Heart right ventricle (tissue), 16 donors: Measurements from ENCODE around the gene CNTNAP1. TPM values are rescaled to one million over a fixed set of nuclear protein-coding genes. Genes with fewer than 3 reads are reported as not detected.
"Not testable (repeated sequence)": the region's sequence is repeated elsewhere in the genome, so short reads cannot be mapped to it uniquely, and the experiment has no call there.

Experiments
- ATAC-seq, 8 donors: fragments of 200-7000 bp; cut with Tn5 transposase; one replicate each; pipeline ENCODE4 v1.9.1; 2020; ENCODE audit warnings: mild to moderate bottlenecking in 8 of 8, moderate library complexity in 8 of 8, moderate number of reproducible peaks in 1 of 8
- DNase-seq, 2 donors: peaks; one replicate each; pipeline ENCODE4 v3.0.0-alpha.2; 2020
- H3K27ac ChIP-seq, 10 donors: fragments of 200-600 bp; sonication (generic) in 2 of 10; one replicate each; pipeline versions ENCODE4 v1.5.0 to v1.8.0; 2020 to 2022; ENCODE audit warnings: mild to moderate bottlenecking in 3 of 10
- H3K27me3 ChIP-seq, 7 donors: fragments of 200-600 bp; one replicate each; pipeline ENCODE4 v1.8.0; 2021 to 2022; ENCODE audit warnings: mild to moderate bottlenecking in 2 of 7
- H3K36me3 ChIP-seq, 9 donors: fragments of 200-600 bp; sonication (generic) in 1 of 9; one replicate each; pipeline versions ENCODE4 v1.5.0 to v1.8.0; 2020 to 2022; ENCODE audit warnings: mild to moderate bottlenecking in 2 of 9
- H3K4me1 ChIP-seq, 9 donors: fragments of 200-600 bp; sonication (generic) in 1 of 9; one replicate each; pipeline versions ENCODE4 v1.5.0 to v1.8.0; 2020 to 2022; ENCODE audit warnings: mild to moderate bottlenecking in 4 of 9
- H3K4me3 ChIP-seq, 10 donors: fragments of 200-600 bp; sonication (generic) in 2 of 10; one replicate each; pipeline versions ENCODE4 v1.5.0 to v1.8.0; 2020 to 2022; ENCODE audit warnings: mild to moderate bottlenecking in 7 of 10, moderate library complexity in 2 of 10
- H3K9me3 ChIP-seq, 11 donors: fragments of 200-600 bp in 10 of 11; sonication (generic) in 2 of 11; one replicate each; pipeline versions ENCODE4 v1.5.0 to v1.8.0; 2013 to 2022; ENCODE audit warnings: mild to moderate bottlenecking in 2 of 11, control low read depth in 1 of 11, moderate library complexity in 1 of 11
- WGBS, 2 donors: extraction: QIAGEN DNeasy Blood & Tissue Kit; methylation state at CpG; one replicate each; pipeline ENCODE4 v1.1.7; 2013; ENCODE audit warnings: inconsistent platforms in 1 of 2; 5-methylcytosine and 5-hydroxymethylcytosine counted together
- intact Hi-C, 10 donors: fragments of 100-400 bp; cut with DNase I; formaldehyde crosslinking; loops; one replicate each; pipeline versions ENCODE4 v1.11.1 to v1.14.2; 2022
- polyA plus RNA-seq, 2 donors: library from polyadenylated mRNA; stranded (reverse); fragments of 200-250 nt; gene quantifications; one replicate each; pipeline ENCODE4 v1.2.3, GENCODE V29; 2013
- total RNA-seq, 10 donors: library from RNA; stranded (reverse); fragmentation: NEBNext Ultra II Directional in 3 of 10; extraction: Animal tissue kit (Norgen Biotek cat#: 25700) in 3 of 10; gene quantifications; one replicate each; pipeline versions ENCODE4 v1.2.1 to v1.2.4, GENCODE V29; 2021 to 2023
- TF ChIP-seq, protein P1 (sequence below), 9 donors: fragments of 200-600 bp; sonication (generic) in 2 of 9; IDR thresholded peaks; one replicate each; pipeline versions ENCODE4 v1.5.0 to v1.8.0; 2021 to 2022; ENCODE audit warnings: antibody characterized with exemption in 9 of 9, mild to moderate bottlenecking in 5 of 9, moderate library complexity in 1 of 9
- donor health status: Arrhythmogenic right ventricular cardiomyopathy.
- donor health status: ischemic (EF 13 %, LVEDD 7.1; RV severe dilation, severe dysfunction).
- donor health status: healthy with polysubstance abuse.
- donor health status: DM: no; HTN: yes; CAD: no.
- donor health status: DM: no; HTN: no; CAD: no.
- donor health status: ischemic (EF 25% LVEDD 6.9; RV normal size, moderate dysfunction).
- donor health status: ischemic (EF 25% LVEDD 5.7; RV mildly dilated, moderate dysfunction).
- donor health status: healthy.
- donor health status: DM: yes; HTN: yes; CAD: no.
- donor health status: Ischemic cardiomyopathy.
- donor health status: ischemic (EF 35%, LVEDD 5.7; RV mildly dilated, moderate dysfunction).
- donor health status: nonischemic (EF 11% LVEDD 7.7; RV severe dilation, severe dysfunction).
- donor health status: DM: yes; HTN: yes; CAD: no.
- donor health status: PGD.
- donor health status: ischemic (EF 29% LVEDD 5.4; RV normal size, mild dysfunction).
- donor health status: nonischemic (EF 23%, LVEDD 6.1; RV moderate dilation, normal function).

The CNTNAP1 gene
- total and polyA plus RNA-seq, 12 donors, result 2.2 to 28.3 (median 3.5) TPM

DNA sequence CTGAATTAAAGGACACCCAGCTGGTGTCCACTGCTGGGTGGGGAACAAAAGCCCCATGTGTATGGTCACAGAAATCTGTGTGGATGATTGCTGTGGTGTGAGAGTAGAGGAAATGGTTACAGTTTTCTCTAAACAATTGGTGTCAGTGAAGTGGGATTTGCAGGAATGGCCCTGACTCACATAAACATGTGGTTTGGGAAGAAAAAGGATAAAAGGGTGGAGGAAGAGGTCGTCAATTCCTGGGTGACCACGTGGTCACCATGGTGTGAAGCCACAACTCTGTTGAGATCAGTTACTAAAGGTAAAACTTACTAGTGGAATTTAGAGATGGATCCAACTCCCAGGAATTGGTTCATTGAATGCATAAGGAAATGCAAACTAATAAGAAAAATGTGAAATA, 26.8 kb upstream of the CNTNAP1 start:
- Histone ChIP-seq H3K27me3 (peaks cover 0 to 14% (median 0%) of the 10 kb centered on the region in 7 donors), H3K4me1 (peaks cover 0 to 30% (median 19%) of the 10 kb centered on the region in 9 donors), H3K27ac (no peak overlapping the region), H3K4me3 (no peak overlapping the region), H3K36me3 (no peaks in the 10 kb centered on the region), H3K9me3 (no peaks in the 10 kb centered on the region)
- intact Hi-C loops, result loop anchor here in 4 of 10 donors (5.0 kb wide), 2 partner anchors 38 to 48 kb away; partner anchors contain the start of genes RETREG3 (in 2 of the 4) and TUBG1 (in 2 of the 4)
- TF ChIP-seq, protein P1, sequence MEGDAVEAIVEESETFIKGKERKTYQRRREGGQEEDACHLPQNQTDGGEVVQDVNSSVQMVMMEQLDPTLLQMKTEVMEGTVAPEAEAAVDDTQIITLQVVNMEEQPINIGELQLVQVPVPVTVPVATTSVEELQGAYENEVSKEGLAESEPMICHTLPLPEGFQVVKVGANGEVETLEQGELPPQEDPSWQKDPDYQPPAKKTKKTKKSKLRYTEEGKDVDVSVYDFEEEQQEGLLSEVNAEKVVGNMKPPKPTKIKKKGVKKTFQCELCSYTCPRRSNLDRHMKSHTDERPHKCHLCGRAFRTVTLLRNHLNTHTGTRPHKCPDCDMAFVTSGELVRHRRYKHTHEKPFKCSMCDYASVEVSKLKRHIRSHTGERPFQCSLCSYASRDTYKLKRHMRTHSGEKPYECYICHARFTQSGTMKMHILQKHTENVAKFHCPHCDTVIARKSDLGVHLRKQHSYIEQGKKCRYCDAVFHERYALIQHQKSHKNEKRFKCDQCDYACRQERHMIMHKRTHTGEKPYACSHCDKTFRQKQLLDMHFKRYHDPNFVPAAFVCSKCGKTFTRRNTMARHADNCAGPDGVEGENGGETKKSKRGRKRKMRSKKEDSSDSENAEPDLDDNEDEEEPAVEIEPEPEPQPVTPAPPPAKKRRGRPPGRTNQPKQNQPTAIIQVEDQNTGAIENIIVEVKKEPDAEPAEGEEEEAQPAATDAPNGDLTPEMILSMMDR (IDR thresholded peaks at IDR 0.05), result no peak
- no peak for ATAC-seq
- 73 to 74% methylated on average over 2 of the region's 2 CpGs for WGBS, 2 donors
- no peak for DNase-seq

DNA sequence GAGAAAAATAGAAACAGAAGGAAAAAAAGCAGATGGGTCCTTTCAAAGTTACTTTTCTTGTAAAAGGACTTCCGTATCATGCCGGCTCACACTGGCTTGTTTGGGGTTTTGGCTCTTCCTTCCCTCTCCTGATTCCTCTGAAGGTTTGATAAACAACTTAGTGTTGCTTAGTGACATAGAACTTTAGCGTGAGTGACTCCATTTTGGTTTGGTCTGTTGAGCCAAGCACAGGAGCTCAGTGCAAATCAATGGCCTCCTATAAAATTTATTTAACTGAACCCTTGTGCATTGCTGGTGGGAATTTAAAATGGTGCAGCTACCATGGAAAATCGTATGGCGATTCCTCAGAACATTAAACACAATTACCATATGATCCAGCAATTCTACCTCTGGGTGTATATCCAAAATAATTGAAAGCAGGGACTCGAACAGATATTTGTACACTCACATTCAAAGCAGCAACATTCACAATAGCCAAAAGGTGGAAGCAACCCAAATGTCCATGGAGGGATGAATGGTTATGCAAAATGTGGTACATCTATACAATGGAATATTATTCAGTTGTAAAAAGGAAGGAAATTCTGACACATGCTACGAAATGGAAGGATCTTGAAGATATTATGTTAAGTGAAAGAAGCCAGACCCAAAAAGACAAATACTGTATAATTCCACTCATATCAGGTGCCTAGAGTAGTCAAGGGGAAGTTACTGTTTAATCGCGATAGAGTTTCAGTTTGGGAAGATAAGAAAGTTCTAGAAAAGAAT, 24.3 kb upstream of the CNTNAP1 start:
- H3K27me3 ChIP-seq, result peaks cover 0 to 14% (median 0%) of the 10 kb centered on the region in 7 donors
- no peak for DNase-seq
- peak overlapping the region in 1 of 10 donors; percentile 90 for H3K27ac ChIP-seq
- no peaks in the 10 kb centered on the region for H3K9me3 ChIP-seq
- intact Hi-C loops, result loop anchor here in 4 of 10 donors (5.0 kb wide), 2 partner anchors 41 to 51 kb away; partner anchors contain the start of genes RETREG3 (in 2 of the 4) and TUBG1 (in 2 of the 4)
- TF ChIP-seq, protein P1 (IDR thresholded peaks at IDR 0.05), result no peak
- no peak overlapping the region for H3K4me3 ChIP-seq
- H3K36me3 ChIP-seq, result peaks cover 0 to 18% (median 0%) of the 10 kb centered on the region in 9 donors
- peaks cover 0 to 39% (median 26%) of the 10 kb centered on the region in 9 donors for H3K4me1 ChIP-seq
- ATAC-seq, result no peak
- 88 to 90% methylated on average over 9 of the region's 9 CpGs for WGBS, 2 donors

DNA sequence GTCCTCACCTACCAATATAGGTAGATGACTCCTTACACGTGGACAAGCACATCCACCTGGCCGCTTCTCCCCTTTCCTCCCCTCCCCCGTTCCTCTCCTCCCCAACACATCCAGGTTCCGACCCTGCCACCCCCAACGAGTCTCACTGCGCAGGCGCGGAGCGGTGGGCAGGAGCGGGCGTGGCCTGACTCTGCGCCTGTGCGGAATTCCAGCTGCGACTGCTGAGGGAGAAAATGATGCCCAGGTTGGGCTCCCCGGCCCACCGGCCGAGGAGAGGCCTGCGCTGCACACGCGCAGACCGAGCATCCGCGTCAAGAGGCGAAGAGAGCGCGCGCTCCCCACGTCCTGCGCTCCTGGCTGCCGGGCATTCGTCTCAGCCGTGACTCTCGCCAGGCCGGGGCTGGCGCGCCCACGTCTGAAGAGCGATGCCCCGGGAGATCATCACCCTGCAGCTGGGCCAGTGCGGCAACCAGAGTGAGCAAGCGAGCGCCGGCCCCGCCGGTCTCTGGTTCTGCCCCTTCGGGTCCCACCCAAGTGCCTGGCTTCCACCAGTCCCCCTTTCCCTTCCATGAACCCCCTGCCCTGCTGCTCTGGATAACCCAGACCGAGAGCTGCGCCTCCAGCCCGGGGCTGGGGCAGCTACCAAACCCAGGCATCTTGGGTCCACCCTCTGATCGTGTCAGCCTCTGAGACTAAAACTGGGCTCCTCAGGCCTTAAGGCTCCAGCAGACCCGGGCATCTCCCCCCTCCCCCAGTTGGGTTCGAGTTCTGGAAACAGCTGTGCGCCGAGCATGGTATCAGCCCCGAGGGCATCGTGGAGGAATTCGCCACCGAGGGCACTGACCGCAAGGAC, 23.0 kb upstream of the CNTNAP1 start, which contains the start of gene TUBG2:
TUBG2 (plus strand) TSS at position 206 of the 853 bp plus-strand sequence; CDS start at position 426, 220 bp downstream.
- Histone ChIP-seq H3K36me3 (peaks cover 0 to 30% (median 0%) of the 10 kb centered on the region in 9 donors), H3K27ac (peak within 1 kb of the TSS in 9 of 10 donors; percentile 44 to 90 (median 80)), H3K4me1 (peaks cover 0 to 26% (median 13%) of the 10 kb centered on the region in 9 donors), H3K27me3 (peaks cover 0 to under 1% (median 0%) of the 10 kb centered on the region in 7 donors), H3K9me3 (no peaks in the 10 kb centered on the region), H3K4me3 (peak within 1 kb of the TSS; percentile 23 to 88 (median 74))
- intact Hi-C loops, result loop anchor here in 4 of 10 donors (5.0 kb wide), 2 partner anchors 42 to 52 kb away; partner anchors contain the start of genes RETREG3 (in 2 of the 4) and TUBG1 (in 2 of the 4)
- DNase-seq (peak; percentile 87 to 92), ATAC-seq (peak; percentile 94 to 97 (median 94))
- TF ChIP-seq, protein P1 (IDR thresholded peaks at IDR 0.05), result no peak
- 2 to 3% methylated on average over 57 to 59 of the region's 59 CpGs for WGBS, 2 donors

DNA sequence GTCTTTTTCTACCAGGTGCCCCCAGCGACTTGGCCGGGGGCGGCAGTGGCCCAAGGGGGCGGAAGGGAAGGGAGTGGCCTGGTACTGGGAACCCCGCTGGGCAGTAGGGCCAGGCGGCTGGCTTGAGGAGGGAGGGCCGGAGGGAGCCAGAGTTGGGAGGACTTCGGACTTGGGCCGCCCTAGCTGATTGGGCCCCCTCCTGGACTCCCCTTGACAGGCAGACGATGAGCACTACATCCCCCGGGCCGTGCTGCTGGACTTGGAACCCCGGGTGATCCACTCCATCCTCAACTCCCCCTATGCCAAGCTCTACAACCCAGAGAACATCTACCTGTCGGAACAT, 22.4 kb upstream of the CNTNAP1 start:
- H3K27me3 ChIP-seq, DNase-seq, H3K9me3 ChIP-seq: not testable (repeated sequence)
- Histone ChIP-seq H3K4me3 (peak overlapping the region in 9 of 10 donors; percentile 55 to 88 (median 76)), H3K27ac (peak overlapping the region in 7 of 10 donors; percentile 72 to 90 (median 83)), H3K36me3 (peaks cover 0 to 35% (median 0%) of the 10 kb centered on the region in 9 donors), H3K4me1 (peaks cover 0 to 25% (median 12%) of the 10 kb centered on the region in 9 donors)
- intact Hi-C loops, result loop anchor here in 6 of 10 donors (5.0 to 10.0 kb wide), 3 partner anchors 43 to 53 kb away; partner anchors contain the start of genes RETREG3 (in 2 of the 6) and TUBG1 (in 2 of the 6)
- 31 to 95% methylated on average over 1 to 6 of the region's 14 CpGs for WGBS, 2 donors
- ATAC-seq, result peak in 7 of 8 donors; percentile 12 to 53 (median 25)
